Fibroblast of lung (primary cell): Measurements from ENCODE around the gene GRM4.

Experiments
- EZH2 ChIP-seq: IDR thresholded peaks from 2 replicates; pipeline ENCODE4 v1.5.1; 2012; ENCODE audit warnings: low read length, control low read depth, mild to moderate bottlenecking; ENCODE audit errors: missing control alignments
- TF ChIP-seq, protein P1 (sequence below), 2 donors: IDR thresholded peaks in 1 of 2; conservative IDR thresholded peaks in 1 of 2; 1 replicate in 1 of 2; 2 replicates in 1 of 2; pipeline ENCODE4 v1.5.1; 2011 to 2012; ENCODE audit warnings: low read length in 2 of 2, control low read depth in 1 of 2, inconsistent platforms in 1 of 2, low read depth in 1 of 2, mild to moderate bottlenecking in 1 of 2

- TF ChIP-seq EZH2 = no peak
- TF ChIP-seq, protein P1, sequence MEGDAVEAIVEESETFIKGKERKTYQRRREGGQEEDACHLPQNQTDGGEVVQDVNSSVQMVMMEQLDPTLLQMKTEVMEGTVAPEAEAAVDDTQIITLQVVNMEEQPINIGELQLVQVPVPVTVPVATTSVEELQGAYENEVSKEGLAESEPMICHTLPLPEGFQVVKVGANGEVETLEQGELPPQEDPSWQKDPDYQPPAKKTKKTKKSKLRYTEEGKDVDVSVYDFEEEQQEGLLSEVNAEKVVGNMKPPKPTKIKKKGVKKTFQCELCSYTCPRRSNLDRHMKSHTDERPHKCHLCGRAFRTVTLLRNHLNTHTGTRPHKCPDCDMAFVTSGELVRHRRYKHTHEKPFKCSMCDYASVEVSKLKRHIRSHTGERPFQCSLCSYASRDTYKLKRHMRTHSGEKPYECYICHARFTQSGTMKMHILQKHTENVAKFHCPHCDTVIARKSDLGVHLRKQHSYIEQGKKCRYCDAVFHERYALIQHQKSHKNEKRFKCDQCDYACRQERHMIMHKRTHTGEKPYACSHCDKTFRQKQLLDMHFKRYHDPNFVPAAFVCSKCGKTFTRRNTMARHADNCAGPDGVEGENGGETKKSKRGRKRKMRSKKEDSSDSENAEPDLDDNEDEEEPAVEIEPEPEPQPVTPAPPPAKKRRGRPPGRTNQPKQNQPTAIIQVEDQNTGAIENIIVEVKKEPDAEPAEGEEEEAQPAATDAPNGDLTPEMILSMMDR (conservative IDR thresholded peaks at IDR 0.05 in 1 of 2, IDR thresholded peaks at IDR 0.05 in 1 of 2; ENCODE audit: low read depth in 1 of 2, low read length in 2 of 2) = no peak
Measured at GRCh38 chr6:33997265-33997664, 148.6 kb downstream of the GRM4 start.
